DMS153 treated with DMSO at 0.1 percent for 48 hours (cell line): Measurements from ENCODE around the gene EHBP1.
A peak's percentile ranks its signal among the peaks of the same experiment; 100 is the strongest.

Experiments
- DNase-seq: peaks from one replicate; lab custom pipeline; 2025; ENCODE audit not compliant: unreplicated experiment; lab: John Stamatoyannopoulos, UW

EHBP1 gene

DNA sequence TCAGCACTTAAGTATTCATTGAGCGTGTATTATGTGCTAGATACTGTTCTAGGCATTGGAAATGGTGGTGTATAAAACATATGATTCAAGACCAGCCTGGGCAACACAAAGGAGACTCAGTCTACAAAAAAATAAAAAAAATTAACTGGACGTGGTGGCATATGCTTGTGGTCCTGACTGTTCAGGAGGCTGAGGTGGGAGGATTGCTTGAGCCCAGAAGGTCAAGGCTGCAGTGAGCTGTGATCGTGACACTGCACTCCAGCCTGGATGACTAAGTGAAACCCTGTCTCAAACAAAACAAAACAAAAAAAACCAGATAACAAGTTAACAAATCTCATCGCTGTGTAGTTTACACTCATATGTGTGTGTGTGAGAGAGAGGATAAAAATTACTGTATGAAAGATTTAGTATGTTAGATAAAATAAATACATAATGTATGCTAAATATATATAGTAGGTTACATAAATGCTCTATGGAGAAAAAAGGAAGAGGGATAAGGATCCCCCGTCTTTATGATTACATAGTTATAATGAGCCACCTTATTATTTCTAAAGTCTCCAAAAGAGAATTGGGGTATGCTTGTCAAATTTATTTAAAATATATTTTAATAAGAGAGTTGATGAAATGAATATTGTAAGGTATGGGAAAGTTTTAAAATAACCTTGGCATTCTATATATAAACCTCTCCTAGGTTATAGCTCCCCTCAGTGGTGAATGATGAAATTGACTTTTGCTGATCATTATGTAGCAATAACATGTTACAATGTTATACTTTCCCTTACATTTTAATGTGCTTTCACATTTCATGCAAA lies 69.2 kb downstream of the EHBP1 start:
- DNase-seq: peak; percentile 38

DNA sequence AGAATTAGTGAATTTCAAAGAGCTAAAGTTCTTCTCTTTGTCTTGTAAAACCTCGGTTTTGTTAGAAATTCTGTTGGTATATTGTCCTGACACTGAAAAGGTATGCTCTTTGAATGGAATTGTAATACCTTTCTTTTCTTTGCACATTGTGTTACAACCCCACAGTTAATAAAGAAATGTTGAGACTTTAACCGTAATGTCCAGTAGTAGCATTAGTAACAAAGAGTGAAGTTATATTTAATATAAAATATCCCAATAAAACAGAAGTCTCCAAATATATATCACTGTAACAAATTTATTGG lies 69.8 kb downstream of the EHBP1 start:
- DNase-seq: no peak

DNA sequence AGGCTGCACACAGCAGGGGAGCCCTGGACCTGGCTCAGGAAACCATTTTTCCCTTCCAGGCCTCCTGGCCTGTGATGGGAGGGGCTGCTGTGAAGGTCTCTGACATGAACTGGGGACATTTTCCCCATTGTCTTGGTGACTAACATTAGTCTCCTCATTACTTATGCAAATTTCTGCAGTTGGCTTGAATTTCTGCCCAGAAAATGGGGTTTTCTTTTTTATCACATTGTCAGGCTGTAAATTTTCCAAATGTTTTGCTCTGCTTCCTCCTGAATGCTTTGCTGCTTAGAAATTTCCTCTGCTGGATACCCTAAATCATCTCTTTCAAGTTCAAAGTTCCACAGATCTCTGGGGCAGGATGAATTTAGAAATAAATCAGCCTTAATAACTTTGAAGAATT lies 78.2 kb downstream of the EHBP1 start:
- no peak for DNase-seq

DNA sequence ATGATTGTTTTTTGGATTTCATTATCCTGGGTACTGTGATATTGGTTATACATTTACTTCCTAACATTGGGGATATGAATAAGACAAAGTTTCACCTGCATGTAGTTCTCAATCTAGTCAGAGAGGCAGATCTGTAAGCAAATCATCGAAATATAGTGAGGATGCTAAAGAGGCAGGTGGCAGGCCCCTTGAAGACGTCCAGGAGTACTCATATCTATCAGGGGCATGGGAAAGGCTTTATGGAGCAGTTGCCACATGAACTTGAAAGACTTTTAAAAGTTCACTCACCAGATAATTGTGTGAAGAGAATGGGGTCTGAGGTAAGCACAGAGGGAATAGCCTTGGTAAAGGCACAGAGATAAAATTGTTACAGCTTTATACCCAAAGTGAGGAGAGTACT lies 78.8 kb downstream of the EHBP1 start:
- DNase-seq: no peak

DNA sequence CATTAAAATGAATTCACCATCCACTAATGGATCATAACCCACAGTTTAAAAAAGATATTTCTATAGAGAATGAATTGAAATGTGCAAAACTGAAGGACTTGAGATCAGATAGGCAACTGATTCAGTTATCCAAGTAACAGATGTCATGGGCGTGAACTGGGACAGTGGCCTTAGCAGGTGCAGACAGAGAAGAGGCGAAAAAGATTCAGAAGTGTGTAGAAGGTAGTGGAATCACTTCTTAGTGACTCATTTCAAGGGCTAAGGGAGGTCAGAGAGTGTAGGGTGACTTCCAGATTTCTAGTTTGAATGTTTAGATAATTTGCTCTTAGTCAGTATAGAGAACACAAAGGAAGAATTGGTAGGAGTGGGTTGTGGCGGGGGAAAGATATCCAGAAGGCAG lies 79.7 kb downstream of the EHBP1 start:
- no peak for DNase-seq

DNA sequence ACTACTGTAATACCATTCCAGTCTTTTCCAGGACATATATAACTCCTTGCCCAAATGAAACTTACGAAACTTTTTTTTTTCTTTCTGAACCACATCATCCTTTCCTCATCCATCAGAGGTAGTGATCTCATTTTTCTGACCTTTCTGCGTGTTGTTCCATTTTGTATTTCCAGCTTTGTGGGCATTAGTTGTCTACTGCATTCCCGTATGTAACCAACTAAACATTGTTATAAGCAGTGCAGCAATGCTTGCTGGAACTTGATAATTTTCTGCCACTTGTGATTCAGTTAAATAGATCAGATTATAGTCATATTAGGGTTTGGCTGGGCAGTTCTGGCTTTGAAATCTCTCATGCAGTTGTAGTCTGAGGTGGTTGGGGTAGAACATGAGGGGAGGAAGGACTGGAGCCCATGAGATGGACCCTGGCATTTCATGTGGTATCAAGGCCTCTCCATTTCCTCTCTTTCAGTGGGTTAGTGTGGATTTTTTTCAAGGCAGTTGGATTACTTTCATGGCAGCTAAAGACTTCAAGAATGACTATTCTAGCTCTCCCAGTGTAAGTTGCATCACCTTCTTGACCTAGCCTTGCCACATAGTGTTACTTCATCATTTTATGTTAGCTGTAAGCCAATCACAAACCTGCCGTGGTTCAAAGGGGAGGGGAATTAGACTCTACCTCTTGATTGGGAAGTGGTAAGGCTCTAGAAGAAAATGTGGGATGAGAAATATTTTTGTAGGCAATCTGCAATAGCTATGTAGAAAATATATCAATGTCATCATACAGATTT lies 80.5 kb downstream of the EHBP1 start:
- no peak for DNase-seq

DNA sequence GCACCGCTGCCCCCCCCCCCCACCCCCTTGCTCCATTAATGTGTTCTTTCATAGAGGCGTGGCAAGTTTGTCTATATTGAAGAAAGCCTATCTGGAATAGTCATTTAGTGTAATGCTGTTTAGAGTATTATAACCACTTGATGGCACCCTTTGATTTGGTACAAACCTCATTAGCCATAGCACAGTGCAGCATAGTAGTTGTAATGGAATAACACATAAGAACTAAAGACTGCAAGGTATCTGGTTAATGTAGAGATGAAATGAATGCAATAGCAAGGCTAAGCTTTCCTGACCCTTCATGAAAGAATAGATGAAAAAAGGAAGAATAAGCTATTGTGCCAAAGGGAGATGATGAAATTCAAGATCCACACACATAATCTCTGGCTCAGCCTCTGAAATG lies 81.9 kb downstream of the EHBP1 start:
- DNase-seq: peak; percentile 13

DNA sequence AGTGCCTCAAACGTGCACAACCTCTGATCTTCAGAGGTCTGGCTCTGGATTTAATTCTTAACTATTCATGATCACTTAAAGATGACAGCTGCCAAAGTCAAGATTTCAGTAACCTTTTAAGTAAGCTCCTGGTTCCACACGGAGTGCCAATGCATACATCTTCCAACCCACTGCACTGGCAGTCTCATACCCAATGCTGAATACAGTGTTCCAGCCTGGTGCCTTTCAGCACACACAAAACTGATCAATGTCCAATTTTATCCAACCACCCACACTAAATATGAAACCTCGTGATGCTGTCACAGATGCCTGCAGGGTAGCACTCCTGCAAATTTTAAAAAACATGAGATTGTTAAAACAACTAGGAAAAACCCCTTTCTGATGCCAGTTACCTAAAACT lies 84.0 kb downstream of the EHBP1 start:
- no peak for DNase-seq

DNA sequence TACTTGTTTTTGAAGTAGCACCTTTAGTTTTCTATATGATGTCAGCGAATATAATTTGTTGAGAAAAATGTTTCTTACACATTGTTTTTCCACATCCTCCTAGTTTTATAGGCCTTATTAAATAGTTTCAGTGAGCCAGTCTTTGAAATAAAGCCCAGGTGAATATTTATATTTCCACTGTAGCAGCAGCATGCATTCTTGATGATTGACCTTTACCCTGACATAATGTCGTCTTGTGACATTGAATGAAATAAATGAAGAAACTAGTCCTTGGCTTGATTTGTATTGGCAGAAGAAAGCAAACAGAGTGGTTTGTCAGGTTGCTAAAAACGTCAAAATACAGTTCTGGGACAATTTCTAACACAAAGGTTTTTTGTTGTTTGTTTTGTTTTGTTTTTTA lies 84.4 kb downstream of the EHBP1 start:
- DNase-seq: no peak

DNA sequence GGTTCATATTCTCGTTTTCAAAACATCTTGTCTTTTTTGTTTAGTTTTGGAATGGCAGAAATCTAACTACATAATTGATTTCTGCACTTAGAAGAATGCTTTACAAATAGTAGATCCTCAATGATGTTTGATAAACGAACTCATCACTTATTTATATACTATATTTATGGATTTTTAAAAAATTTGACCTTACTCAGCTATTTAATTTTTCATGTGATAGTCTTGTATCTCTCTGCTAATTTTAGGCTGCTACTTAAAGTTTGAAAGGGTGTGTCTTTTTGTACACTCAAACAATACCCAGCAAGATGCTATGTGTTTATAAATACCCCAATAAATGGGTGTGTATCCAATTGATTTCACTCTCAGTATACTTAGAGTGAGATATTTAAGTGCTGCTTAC lies 86.9 kb downstream of the EHBP1 start:
- no peak for DNase-seq

DNA sequence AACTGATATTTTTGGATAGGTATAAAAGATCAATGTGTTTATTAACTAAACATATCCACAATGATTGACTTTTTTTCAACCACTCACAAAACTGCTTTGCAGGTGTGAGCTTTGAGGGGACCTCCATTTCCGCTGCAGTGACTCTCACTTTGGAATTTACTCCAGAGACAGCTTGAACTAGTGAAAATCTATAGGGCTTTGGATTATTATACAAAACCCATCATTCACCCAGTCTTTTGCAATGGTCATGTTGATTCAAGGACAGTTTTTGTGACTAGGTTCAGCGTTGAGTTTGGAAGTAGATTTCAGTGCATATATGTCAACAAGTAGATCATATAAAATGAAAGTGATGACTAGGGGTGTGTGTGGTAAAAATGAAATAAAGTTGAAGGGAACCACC lies 87.7 kb downstream of the EHBP1 start:
- DNase-seq: no peak

DNA sequence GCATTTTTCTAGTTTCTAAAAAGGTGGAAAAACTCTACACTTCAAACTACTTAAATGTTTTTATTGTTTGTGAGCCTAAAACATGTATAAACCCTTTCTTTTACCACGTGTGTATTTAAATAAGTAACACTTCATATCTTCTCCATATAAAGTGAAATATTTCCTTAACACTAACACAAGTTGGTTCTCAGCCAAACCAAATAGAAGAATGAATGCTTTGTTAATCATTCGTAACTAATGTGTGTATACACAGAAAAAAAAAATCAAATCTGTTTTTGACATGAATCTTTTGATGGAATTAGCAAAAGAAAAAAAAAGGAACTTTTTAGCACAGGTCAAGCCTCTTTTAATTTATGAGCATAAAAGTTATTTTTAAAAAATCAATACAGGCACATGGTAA lies 89.3 kb downstream of the EHBP1 start:
- DNase-seq: no peak

DNA sequence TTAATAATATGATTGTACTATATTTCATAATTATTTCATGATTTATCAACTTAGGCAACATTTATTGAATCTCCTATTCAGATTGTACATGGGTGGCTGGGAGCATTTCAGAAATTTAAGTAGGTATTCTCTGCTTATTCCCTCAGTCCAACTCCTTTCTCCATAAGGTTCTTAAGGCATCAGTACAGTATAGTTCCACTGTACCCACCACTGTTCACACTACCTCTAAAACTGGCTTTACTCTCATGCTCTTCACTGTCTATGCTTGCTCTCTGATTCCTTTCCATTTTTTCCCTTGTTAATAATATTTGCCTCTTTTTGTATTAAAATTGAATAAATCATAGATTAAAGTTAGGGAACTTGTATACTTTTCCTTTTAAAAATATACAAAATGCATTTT lies 89.8 kb downstream of the EHBP1 start:
- DNase-seq: no peak

DNA sequence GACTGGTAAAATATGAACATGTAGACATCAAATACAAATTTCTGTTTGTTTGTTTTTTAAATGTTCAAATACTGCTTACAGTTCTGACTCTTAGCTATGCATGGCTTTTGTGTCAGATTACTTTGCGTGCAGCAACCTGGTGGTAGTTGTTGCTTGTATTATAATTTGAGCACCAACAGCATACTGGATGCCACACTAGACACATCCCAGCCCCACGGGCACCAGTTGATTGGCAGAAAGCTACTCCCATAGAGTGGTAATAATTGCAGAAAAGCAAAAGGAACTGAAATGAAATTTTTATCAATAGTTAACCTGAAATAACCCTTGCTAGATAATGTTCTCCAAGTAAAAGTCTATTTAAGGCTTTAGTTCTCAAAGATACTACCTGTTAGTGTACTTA lies 91.6 kb downstream of the EHBP1 start:
- no peak for DNase-seq

DNA sequence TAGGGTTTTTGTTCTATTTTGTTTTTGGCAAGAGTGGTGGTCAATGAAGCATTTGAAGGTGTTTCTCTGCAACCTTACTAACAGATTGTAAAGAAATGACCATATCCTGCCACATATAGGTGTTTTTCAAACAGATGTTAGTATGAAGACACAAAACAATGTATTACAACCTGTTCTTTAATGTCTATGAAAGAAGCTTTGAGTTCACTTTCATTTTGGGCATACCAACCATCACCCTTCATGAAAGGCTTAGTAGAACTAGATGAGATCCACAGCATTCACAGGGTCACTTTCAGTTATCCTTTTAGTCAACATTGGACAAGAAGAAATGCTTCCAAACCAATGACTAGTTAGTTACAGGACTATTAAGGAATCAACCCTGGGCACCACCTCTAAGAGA lies 95.1 kb downstream of the EHBP1 start:
- DNase-seq: no peak

DNA sequence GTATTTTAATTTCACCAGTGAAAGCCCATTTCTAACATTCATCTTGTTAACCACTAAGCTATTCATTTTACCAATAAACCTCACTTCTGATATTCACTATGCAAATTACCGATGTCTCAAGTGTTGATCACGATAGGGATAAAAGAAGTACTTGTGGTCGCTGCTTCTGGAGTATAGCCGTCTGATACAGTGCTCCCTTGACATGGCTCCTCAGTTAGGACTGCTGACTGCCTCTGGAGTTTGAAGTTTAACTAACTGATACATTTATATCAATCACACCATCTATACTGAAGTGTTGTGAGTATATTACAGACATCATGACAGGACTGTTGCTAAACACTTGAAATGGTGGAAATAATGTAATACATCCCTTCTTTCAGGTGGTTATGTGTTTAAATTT lies 95.6 kb downstream of the EHBP1 start:
- DNase-seq: no peak

DNA sequence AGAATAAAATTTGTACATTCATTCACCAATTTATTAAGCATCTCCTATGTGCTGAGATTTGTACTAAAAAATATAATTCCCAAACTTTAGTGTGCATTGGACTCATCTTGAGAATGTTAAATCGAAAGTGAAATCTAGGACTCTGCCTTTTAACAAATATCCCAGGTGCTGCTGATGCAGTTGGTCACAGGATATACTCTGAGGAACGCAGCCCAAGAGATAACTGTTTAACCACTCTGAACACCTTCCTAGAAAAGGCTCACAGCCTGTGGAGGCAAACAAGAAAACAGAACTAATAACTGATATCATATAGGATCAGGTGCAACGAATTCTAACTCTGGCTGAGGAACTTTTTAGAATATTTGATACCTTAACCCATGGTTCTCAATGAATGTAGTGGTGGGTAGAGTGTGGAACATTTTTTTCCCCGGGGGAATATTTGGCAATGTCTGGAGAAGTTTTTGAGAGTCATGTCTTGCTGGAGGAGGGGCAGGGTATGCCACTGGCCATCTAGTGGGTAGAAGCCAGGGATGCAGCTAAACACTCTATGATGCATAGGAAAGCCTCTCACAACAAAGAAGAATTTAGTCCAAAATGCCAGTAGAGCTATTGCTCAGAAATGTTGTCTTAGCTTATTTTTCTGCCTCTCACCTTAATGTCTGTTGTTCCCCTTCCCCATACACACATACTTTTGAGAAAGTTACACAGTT lies 96.5 kb downstream of the EHBP1 start:
- no peak for DNase-seq

DNA sequence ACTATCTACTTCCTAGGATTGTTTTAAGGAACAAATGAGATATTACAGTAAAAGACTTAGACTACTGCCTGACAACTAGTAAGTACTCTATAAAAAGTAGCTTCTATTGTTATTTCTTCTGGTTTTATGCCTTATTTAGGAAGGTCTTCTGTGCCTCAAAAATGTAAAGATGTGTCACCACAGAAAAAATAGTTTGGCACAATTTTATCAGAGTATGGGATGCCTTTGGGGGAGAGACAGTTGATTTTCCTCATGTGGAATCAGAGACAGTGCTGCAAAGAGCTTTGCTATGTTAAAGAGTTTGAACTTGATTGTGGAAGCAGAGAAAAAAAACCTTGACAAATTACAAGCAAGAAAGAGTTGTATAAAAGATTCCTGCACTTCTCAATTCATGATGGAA lies 98.4 kb downstream of the EHBP1 start:
- no peak for DNase-seq

DNA sequence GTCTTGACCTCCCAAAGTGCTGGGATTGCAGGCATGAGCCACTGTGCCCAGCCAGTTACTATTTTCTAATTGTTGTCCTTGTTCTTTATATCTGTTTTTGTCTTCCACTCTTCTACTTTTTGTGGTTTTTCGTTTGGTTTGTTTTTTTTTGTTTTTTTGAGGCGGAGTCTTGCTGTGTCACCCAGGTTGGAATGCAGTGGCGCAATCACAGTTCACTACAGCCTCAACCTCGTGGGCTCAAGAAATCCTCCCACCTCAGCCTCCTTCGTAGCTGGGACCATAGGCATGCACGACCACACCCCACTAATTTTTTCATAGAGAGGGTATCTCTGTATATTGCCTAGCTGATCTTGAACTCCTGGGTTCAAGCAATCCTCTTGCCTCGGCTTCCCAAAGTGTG lies 100.7 kb downstream of the EHBP1 start:
- DNase-seq: no peak

DNA sequence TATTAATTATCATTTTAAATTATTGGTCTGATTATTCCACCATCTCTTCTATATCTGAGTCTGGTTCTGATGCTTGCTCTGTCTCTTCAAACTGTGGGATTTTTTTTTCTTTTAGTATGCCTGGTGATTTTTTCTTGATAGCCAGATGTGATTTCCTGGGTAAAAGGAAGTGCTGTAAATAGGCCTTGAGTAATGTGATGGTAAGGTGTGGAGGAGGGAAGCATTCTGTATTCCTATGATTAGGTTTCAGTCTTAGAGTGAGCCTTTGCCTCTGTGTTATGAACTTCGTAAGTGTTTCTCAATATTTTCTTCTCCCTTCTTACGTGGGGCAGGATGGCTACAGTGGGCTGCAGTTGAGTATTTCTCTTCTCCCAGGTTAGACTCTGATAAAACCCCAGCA lies 103.0 kb downstream of the EHBP1 start:
- DNase-seq: no peak

DNA sequence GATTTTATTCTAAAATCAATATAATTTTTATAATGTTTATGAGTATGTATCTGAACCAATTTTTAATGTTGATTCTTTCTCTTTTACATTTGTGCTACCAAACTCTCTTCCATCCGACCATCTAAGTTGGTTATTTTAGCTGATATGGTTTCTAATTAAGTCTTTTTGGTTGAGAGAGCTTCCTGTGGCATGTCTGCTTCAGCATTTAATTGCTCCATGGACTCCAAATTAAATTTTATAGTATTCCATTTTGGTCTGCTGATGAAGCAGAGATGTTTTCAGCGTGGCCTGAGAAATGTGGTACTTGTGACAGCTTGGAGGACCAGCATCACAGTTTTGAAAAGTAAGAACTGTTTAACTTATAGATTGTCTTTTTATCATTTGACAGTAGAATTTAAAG lies 105.6 kb downstream of the EHBP1 start:
- DNase-seq: no peak

DNA sequence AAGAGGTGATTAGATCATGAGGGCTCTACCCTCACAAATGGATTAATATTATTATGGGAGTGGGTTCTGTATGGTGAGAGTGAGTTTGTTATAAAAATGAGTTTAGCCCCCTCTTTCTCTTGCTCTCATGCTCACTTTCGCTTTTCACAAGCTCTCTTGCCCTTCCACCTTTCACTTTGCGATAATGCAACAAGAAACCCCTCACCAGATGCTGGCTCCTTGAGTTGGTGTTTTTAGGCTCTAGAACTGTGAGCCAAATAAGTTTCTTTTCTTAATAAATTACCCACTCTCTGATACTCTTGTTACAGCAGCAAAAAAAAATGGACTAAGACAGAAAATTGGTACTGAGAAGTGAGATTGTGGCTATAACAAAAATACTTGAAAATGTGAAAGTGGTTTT lies 106.5 kb downstream of the EHBP1 start:
- no peak for DNase-seq
